Lower lobe of right lung (tissue), 2 donors: Measurements from ENCODE around the gene PLAU. TPM values are rescaled to one million over a fixed set of nuclear protein-coding genes. Genes with fewer than 3 reads are reported as not detected.

Source experiments
- ATAC-seq, 2 donors: fragments of 200-7000 bp; cut with Tn5 transposase; one replicate each; pipeline ENCODE4 v1.9.1; 2020 to 2022; ENCODE audit warnings: mild to moderate bottlenecking in 2 of 2, moderate library complexity in 2 of 2
- DNase-seq: peaks from one replicate; pipeline ENCODE4 v3.0.0-alpha.2; 2020
- H3K27ac ChIP-seq: fragments of 200-600 bp; one replicate; pipeline ENCODE4 v1.8.0; 2022
- H3K27me3 ChIP-seq: fragments of 200-600 bp; one replicate; pipeline ENCODE4 v1.8.0; 2022; ENCODE audit warnings: low read depth
- H3K36me3 ChIP-seq: fragments of 200-600 bp; one replicate; pipeline ENCODE4 v1.8.0; 2022; ENCODE audit warnings: mild to moderate bottlenecking
- H3K4me1 ChIP-seq: fragments of 200-600 bp; one replicate; pipeline ENCODE4 v1.8.0; 2022
- H3K4me3 ChIP-seq: fragments of 200-600 bp; one replicate; pipeline ENCODE4 v1.8.0; 2022; ENCODE audit warnings: mild to moderate bottlenecking
- H3K9me3 ChIP-seq: fragments of 200-600 bp; one replicate; pipeline ENCODE4 v1.8.0; 2022
- intact Hi-C: fragments of 100-400 bp; cut with DNase I; formaldehyde crosslinking; loops from one replicate; pipeline ENCODE4 v1.11.0; 2022
- long read RNA-seq: library from polyadenylated mRNA; unstranded; transcript quantifications from one replicate; pipeline ENCODE4 v2.0.0, GENCODE V29; 2021
- total RNA-seq: library from RNA; stranded (reverse); fragmentation: NEBNext Ultra II Directional; extraction: Animal tissue kit (Norgen Biotek cat#: 25700); gene quantifications from one replicate; pipeline ENCODE4 v1.2.1, GENCODE V29; 2021
- TF ChIP-seq, protein P1 (sequence below): fragments of 200-600 bp; IDR thresholded peaks from one replicate; pipeline ENCODE4 v1.8.0; 2022; ENCODE audit warnings: antibody characterized with exemption, mild to moderate bottlenecking
- donor health status: DM: no; HTN: yes; CAD: no; lungs with severe emphysema.

The PLAU gene
- total RNA-seq, result 29.0 TPM
- long read RNA-seq, transcript PLAU-201 (11 exons, 2,321 nt), result major isoform, 25 of 43 reads
- long read RNA-seq, partial matches to known transcripts, result 11 of 43 reads
- long read RNA-seq, other reads (novel, unspliced or antisense), result 7 of 43 reads

- ATAC-seq (peak; percentile 50), DNase-seq (peak; percentile 80)
- no peaks in the 10 kb centered on the region for H3K9me3 ChIP-seq
- H3K36me3 ChIP-seq, result peaks cover 32% of the 10 kb centered on the region
- intact Hi-C loops, result no loop called here
- peak within 1 kb of the TSS; percentile 71 for H3K4me3 ChIP-seq
- no peaks in the 10 kb centered on the region for H3K27me3 ChIP-seq
- TF ChIP-seq, protein P1, sequence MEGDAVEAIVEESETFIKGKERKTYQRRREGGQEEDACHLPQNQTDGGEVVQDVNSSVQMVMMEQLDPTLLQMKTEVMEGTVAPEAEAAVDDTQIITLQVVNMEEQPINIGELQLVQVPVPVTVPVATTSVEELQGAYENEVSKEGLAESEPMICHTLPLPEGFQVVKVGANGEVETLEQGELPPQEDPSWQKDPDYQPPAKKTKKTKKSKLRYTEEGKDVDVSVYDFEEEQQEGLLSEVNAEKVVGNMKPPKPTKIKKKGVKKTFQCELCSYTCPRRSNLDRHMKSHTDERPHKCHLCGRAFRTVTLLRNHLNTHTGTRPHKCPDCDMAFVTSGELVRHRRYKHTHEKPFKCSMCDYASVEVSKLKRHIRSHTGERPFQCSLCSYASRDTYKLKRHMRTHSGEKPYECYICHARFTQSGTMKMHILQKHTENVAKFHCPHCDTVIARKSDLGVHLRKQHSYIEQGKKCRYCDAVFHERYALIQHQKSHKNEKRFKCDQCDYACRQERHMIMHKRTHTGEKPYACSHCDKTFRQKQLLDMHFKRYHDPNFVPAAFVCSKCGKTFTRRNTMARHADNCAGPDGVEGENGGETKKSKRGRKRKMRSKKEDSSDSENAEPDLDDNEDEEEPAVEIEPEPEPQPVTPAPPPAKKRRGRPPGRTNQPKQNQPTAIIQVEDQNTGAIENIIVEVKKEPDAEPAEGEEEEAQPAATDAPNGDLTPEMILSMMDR, result no peak
- H3K27ac ChIP-seq, result peak within 1 kb of the TSS; percentile 80
- H3K4me1 ChIP-seq, result peaks cover 76% of the 10 kb centered on the region
Measured at GRCh38 chr10:73910764-73911552, at the start of gene PLAU. Gene PLAU, plus strand, starts transcription at chr10:73911132. Its CDS starts 424 bp downstream, at chr10:73911556.

- Histone ChIP-seq H3K36me3 (peaks cover 47% of the 10 kb centered on the region), H3K27me3 (no peaks in the 10 kb centered on the region), H3K9me3 (no peaks in the 10 kb centered on the region), H3K27ac (no peak overlapping the region), H3K4me1 (peaks cover 29% of the 10 kb centered on the region), H3K4me3 (no peak overlapping the region)
- DNase-seq (no peak), ATAC-seq (no peak)
- TF ChIP-seq, protein P1, result no peak
- intact Hi-C loops, result no loop called here
Measured at GRCh38 chr10:73862011-73862410, 48.9 kb upstream of the PLAU start.

- Histone ChIP-seq H3K27me3 (no peaks in the 10 kb centered on the region), H3K4me1 (peaks cover 42% of the 10 kb centered on the region), H3K9me3 (no peaks in the 10 kb centered on the region), H3K36me3 (peaks cover 43% of the 10 kb centered on the region), H3K4me3 (no peak overlapping the region), H3K27ac (no peak overlapping the region)
- TF ChIP-seq, protein P1, result no peak
- DNase-seq (no peak), ATAC-seq (no peak)
- intact Hi-C loops, result no loop called here
Measured at GRCh38 chr10:73863039-73863817, 47.7 kb upstream of the PLAU start.

- H3K36me3 ChIP-seq, result peaks cover 41% of the 10 kb centered on the region
Measured at GRCh38 chr10:73864229-73864628, 46.7 kb upstream of the PLAU start.

GRCh38 chr10:73865107-73865458, 45.8 kb upstream of the PLAU start:
- TF ChIP-seq, protein P1, result no peak
- H3K27me3 ChIP-seq, result no peaks in the 10 kb centered on the region
- peaks cover 41% of the 10 kb centered on the region for H3K36me3 ChIP-seq
- no peaks in the 10 kb centered on the region for H3K9me3 ChIP-seq
- no peak overlapping the region for H3K4me3 ChIP-seq
- DNase-seq, result no peak
- intact Hi-C loops, result no loop called here
- peak overlapping the region; percentile 78 for H3K27ac ChIP-seq
- peaks cover 47% of the 10 kb centered on the region for H3K4me1 ChIP-seq
- ATAC-seq, result no peak

More at GRCh38 chr10:73864229-73864628, 46.7 kb upstream of the PLAU start:
- DNase-seq, result no peak
- TF ChIP-seq, protein P1, result no peak
- Histone ChIP-seq H3K4me1 (peaks cover 47% of the 10 kb centered on the region), H3K9me3 (no peaks in the 10 kb centered on the region), H3K4me3 (no peak overlapping the region), H3K27me3 (no peaks in the 10 kb centered on the region), H3K27ac (no peak overlapping the region)
- intact Hi-C loops, result no loop called here
- no peak for ATAC-seq
